ENCODE results near the gene NECTIN2.
A peak's percentile ranks its signal among the peaks of the same experiment; 100 is the strongest.
"Not testable (repeated sequence)": the region's sequence is repeated elsewhere in the genome, so short reads cannot be mapped to it uniquely, and the experiment has no call there.

NECTIN2 gene

DNA sequence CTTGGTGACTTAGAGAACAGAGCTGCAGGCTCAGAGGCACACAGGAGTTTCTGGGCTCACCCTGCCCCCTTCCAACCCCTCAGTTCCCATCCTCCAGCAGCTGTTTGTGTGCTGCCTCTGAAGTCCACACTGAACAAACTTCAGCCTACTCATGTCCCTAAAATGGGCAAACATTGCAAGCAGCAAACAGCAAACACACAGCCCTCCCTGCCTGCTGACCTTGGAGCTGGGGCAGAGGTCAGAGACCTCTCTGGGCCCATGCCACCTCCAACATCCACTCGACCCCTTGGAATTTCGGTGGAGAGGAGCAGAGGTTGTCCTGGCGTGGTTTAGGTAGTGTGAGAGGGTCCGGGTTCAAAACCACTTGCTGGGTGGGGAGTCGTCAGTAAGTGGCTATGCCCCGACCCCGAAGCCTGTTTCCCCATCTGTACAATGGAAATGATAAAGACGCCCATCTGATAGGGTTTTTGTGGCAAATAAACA, 78.2 kb downstream of the NECTIN2 start:
- DNase-seq (ENCODE audit: low spot score): no peak
- TF ChIP-seq, protein P1, sequence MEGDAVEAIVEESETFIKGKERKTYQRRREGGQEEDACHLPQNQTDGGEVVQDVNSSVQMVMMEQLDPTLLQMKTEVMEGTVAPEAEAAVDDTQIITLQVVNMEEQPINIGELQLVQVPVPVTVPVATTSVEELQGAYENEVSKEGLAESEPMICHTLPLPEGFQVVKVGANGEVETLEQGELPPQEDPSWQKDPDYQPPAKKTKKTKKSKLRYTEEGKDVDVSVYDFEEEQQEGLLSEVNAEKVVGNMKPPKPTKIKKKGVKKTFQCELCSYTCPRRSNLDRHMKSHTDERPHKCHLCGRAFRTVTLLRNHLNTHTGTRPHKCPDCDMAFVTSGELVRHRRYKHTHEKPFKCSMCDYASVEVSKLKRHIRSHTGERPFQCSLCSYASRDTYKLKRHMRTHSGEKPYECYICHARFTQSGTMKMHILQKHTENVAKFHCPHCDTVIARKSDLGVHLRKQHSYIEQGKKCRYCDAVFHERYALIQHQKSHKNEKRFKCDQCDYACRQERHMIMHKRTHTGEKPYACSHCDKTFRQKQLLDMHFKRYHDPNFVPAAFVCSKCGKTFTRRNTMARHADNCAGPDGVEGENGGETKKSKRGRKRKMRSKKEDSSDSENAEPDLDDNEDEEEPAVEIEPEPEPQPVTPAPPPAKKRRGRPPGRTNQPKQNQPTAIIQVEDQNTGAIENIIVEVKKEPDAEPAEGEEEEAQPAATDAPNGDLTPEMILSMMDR (IDR thresholded peaks at IDR 0.05; ENCODE audit: extremely low read depth, insufficient read depth, missing control alignments): no peak
- in situ Hi-C loops (cut with MboI; ENCODE audit: low pct_unique_long_range_greater_than_20kb, low sequenced_read_pairs, unreplicated experiment): no loop called here

- TF ChIP-seq, protein P1 (IDR thresholded peaks at IDR 0.05; ENCODE audit: extremely low read depth, insufficient read depth, missing control alignments): no peak
- in situ Hi-C loops (cut with MboI; ENCODE audit: low pct_unique_long_range_greater_than_20kb, low sequenced_read_pairs, unreplicated experiment): no loop called here
- no peak for DNase-seq (ENCODE audit: low spot score)
Observed at GRCh38 chr19:44925114-44925891, 79.2 kb downstream of the NECTIN2 start.

DNA sequence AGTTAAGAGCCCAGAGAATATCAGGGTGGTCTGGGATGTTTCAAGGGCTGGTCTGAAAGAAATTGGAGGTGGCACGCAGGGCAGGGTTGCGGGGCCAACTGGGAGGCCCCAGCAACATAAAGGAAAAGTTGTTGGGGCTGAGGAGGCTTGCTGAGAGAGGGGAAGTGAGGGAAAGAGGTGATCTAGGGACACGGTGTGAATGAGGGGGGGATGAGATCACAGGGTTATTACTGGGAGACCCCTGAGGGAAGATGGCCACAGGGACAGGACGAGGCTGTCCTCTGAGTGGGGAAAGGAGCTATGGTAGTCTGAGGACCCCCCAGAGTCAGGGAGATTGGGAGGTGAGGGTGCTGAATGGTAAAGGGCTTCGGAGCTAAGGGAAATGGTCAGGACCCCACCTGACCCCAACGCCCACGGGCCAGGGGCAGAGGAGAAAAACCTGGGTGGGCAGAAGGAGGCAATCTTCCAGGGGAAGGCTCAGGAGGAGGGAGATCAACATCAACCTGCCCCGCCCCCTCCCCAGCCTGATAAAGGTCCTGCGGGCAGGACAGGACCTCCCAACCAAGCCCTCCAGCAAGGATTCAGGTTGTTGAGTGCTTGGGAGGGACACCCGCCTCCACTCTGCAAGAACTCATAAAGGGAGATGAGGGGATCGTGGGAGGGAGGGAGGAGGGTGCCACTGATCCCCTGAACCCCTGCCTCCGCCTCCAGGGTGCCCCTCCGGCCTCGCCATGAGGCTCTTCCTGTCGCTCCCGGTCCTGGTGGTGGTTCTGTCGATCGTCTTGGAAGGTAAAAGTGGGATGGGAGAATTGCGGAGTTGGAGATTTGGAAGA, 80.4 kb downstream of the NECTIN2 start:
- in situ Hi-C loops (cut with MboI; ENCODE audit: low pct_unique_long_range_greater_than_20kb, low sequenced_read_pairs, unreplicated experiment): not testable (repeated sequence)
- peak; percentile 15 for DNase-seq (ENCODE audit: low spot score)

DNA sequence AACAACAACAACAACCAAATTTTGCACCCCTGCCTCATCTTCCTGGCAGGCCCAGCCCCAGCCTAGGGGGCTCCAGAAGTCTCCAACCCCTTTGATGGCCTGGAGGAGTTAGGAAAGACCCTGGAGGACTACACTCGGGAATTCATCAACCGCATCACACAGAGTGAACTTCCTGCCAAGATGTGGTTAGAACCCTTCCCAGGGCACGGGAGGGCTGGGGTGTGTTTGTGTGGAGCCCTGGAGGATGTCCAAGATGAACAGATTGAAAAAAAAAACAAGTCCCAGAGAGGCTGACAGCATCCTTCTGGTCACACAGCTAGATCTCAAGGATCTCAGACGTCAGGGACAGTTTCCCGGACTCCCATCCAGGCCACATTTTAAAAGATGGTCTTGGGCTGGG, 81.6 kb downstream of the NECTIN2 start:
- TF ChIP-seq, protein P1 (IDR thresholded peaks at IDR 0.05; ENCODE audit: extremely low read depth, insufficient read depth, missing control alignments): no peak
- in situ Hi-C loops (cut with MboI; ENCODE audit: low pct_unique_long_range_greater_than_20kb, low sequenced_read_pairs, unreplicated experiment): no loop called here
- DNase-seq (ENCODE audit: low spot score): no peak

- in situ Hi-C loops (cut with MboI; ENCODE audit: low pct_unique_long_range_greater_than_20kb, low sequenced_read_pairs, unreplicated experiment): no loop called here
- TF ChIP-seq, protein P1 (IDR thresholded peaks at IDR 0.05; ENCODE audit: extremely low read depth, insufficient read depth, missing control alignments): no peak
- DNase-seq (ENCODE audit: low spot score): no peak
Observed at GRCh38 chr19:44930088-44930487, 84.0 kb downstream of the NECTIN2 start.

- DNase-seq (ENCODE audit: low spot score): no peak
- in situ Hi-C loops (cut with MboI; ENCODE audit: low pct_unique_long_range_greater_than_20kb, low sequenced_read_pairs, unreplicated experiment): no loop called here
- TF ChIP-seq, protein P1 (IDR thresholded peaks at IDR 0.05; ENCODE audit: extremely low read depth, insufficient read depth, missing control alignments): no peak
Observed at GRCh38 chr19:44931541-44931940, 85.4 kb downstream of the NECTIN2 start.

Data from GM13977 (cell line).